Breast epithelium (tissue), 4 donors: ENCODE measurements around the gene PHF24. TPM values are rescaled to one million over a fixed set of nuclear protein-coding genes. Genes with fewer than 3 reads are reported as not detected.
"Not testable (repeated sequence)": the region's sequence is repeated elsewhere in the genome, so short reads cannot be mapped to it uniquely, and the experiment has no call there.

ENCODE experiments used
- DNase-seq, 2 donors: peaks; one replicate each; pipeline ENCODE4 v3.0.0-alpha.2; 2019; ENCODE audit warnings: low spot score in 2 of 2
- H3K27ac ChIP-seq, 2 donors: fragments of 200-600 bp; sonication (generic) in 1 of 2; one replicate each; pipeline ENCODE4 v1.5.1; 2016 to 2019; ENCODE audit warnings: mild to moderate bottlenecking in 1 of 2
- H3K27me3 ChIP-seq, 2 donors: fragments of 200-600 bp; sonication (generic) in 1 of 2; one replicate each; pipeline versions ENCODE4 v1.5.1 to v1.6.0; 2017 to 2019; ENCODE audit warnings: control low read depth in 1 of 2, mild to moderate bottlenecking in 1 of 2
- H3K36me3 ChIP-seq: fragments of 200-600 bp; one replicate; pipeline ENCODE4 v1.5.1; 2019
- H3K4me1 ChIP-seq, 2 donors: fragments of 200-600 bp; sonication (generic); one replicate each; pipeline ENCODE4 v1.5.1; 2016 to 2019; ENCODE audit warnings: control low read depth in 1 of 2
- H3K4me3 ChIP-seq, 3 donors: fragments of 200-600 bp; sonication (generic); 1 replicate in 2 of 3; 2 replicates in 1 of 3; pipeline ENCODE4 v1.5.1; 2016 to 2019; ENCODE audit warnings: mild to moderate bottlenecking in 3 of 3, moderate library complexity in 2 of 3
- H3K9me3 ChIP-seq, 2 donors: fragments of 200-600 bp; sonication (generic) in 1 of 2; one replicate each; pipeline ENCODE4 v1.5.1; 2016 to 2019; ENCODE audit warnings: control low read depth in 1 of 2
- POLR2A ChIP-seq: fragments of 450-650 bp; IDR thresholded peaks from one replicate; pipeline ENCODE4 v1.6.1; 2016; ENCODE audit warnings: antibody characterized with exemption, mild to moderate bottlenecking, moderate library complexity
- POLR2AphosphoS5 ChIP-seq, 3 donors: sonication (generic); formaldehyde crosslinking; IDR thresholded peaks; one replicate each; pipeline ENCODE4 v1.6.1; 2017; ENCODE audit warnings: antibody characterized with exemption in 3 of 3
- intact Hi-C: fragments of 100-400 bp; cut with DNase I; formaldehyde crosslinking; loops from one replicate; pipeline ENCODE4 v1.15.1; 2023; ENCODE audit warnings: low total_unique reads
- total RNA-seq, 3 donors: library from RNA; depleted of rRNA; stranded (reverse); fragments of >200 nt; gene quantifications; one replicate each; pipeline ENCODE4 v1.1.0, GENCODE V29; 2016
- TF ChIP-seq, protein P1 (sequence below), 3 donors: fragments of 450-650 bp; IDR thresholded peaks; one replicate each; pipeline ENCODE4 v1.5.1; 2016 to 2017; ENCODE audit warnings: antibody characterized with exemption in 3 of 3, mild to moderate bottlenecking in 3 of 3, moderate library complexity in 3 of 3

PHF24 gene
- total RNA-seq, result 1 to 10 TPM in 1 of 3 donors, under 1 TPM in 2; 0.15 to 1.1 (median 0.33) TPM

DNA sequence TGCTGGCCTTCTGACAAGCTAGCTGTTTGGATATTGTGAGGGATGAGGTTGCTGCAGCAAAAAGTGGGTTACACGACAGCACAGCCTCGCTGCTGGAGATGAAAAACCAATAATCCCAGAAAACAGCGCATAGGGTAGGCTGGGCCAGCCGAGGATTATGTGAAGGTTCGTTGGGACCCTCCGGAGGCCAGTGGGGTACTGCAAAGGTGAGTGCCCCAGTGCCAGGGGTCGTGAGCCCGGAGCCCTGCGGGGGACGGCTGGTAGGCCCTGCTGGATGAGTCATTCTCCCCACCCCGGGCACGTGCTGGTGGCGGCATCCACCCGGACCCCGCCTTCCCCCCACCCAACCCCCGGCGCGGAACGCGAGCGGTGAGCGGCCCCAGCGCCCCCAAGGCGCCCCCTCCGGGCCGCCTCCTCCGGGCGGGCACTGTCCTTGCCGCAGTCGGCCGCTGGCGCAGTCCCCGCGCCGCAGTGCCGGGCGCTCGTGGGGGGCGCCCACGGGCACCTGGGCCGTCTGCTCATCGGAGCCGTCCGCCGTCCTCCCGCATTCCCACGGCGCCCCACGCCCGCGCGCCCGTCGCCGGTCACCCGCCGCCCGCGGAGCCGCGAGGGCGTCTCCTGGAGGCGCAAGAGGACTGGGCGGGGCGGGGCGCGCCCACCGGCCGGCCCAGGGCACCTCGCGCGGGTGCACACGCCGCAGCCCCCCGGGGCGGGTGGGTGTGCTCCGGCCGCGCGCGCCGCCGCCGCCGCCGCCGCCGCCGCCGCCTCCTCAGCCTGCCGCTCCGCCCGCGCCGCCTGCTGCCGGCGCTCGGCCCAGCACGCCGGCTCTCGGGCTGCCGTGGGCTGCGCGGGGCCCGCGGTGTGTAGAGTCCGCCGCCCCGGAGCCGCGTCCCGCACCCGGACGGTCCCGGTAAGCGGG lies at the start of gene PHF24:
Gene PHF24, plus strand, starts transcription at position 794 of the 919 bp plus-strand sequence. CDS start 13,014 bp downstream, outside the sequence.
- TF ChIP-seq POLR2A (no peak), POLR2AphosphoS5 (IDR thresholded peaks at IDR 0.05) (no peak)
- TF ChIP-seq, protein P1, sequence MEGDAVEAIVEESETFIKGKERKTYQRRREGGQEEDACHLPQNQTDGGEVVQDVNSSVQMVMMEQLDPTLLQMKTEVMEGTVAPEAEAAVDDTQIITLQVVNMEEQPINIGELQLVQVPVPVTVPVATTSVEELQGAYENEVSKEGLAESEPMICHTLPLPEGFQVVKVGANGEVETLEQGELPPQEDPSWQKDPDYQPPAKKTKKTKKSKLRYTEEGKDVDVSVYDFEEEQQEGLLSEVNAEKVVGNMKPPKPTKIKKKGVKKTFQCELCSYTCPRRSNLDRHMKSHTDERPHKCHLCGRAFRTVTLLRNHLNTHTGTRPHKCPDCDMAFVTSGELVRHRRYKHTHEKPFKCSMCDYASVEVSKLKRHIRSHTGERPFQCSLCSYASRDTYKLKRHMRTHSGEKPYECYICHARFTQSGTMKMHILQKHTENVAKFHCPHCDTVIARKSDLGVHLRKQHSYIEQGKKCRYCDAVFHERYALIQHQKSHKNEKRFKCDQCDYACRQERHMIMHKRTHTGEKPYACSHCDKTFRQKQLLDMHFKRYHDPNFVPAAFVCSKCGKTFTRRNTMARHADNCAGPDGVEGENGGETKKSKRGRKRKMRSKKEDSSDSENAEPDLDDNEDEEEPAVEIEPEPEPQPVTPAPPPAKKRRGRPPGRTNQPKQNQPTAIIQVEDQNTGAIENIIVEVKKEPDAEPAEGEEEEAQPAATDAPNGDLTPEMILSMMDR (IDR thresholded peaks at IDR 0.05), result no peak

DNA sequence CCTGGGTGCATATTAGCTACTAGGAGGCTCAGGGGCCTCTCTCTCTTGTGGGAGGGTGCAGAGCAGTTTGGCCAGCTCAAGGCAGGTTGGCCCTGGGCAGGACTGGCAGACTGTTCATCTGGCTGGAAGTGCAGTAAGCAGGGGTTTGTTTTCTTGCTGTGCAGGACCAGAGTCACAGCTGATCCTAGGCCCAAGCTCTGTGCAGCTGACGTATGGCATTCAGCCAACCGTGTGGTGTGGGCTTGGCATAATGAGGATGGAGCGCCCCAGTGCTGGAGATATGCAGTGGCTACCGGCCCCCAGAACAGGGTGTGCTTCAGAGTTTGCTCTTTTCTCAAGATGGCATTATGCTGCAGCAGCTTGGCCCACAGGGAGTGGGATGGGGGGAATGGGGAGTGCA lies 31.0 kb upstream of the PHF24 start:
- no peak overlapping the region for H3K4me3 ChIP-seq
- no peak overlapping the region for H3K27ac ChIP-seq
- H3K36me3 ChIP-seq, result no peaks in the 10 kb centered on the region
- TF ChIP-seq, protein P1 (IDR thresholded peaks at IDR 0.05), result no peak
- no peak for TF ChIP-seq POLR2AphosphoS5 (IDR thresholded peaks at IDR 0.05)
- H3K9me3 ChIP-seq, result peaks cover 0 to 18% of the 10 kb centered on the region in 2 donors
- peaks cover 0 to 4% of the 10 kb centered on the region in 2 donors for H3K27me3 ChIP-seq
- intact Hi-C loops, result no loop called here
- H3K4me1 ChIP-seq, result no peaks in the 10 kb centered on the region
- DNase-seq, result no peak

More for the DNA sequence above, at the start of gene PHF24:
- intact Hi-C loops, result no loop called here
- no peaks in the 10 kb centered on the region for H3K4me1 ChIP-seq
- DNase-seq, result no peak
- H3K27me3 ChIP-seq, result peaks cover 0 to 6% of the 10 kb centered on the region in 2 donors
- H3K9me3 ChIP-seq, result no peaks in the 10 kb centered on the region
- no peak within 1 kb of the TSS for H3K27ac ChIP-seq
- peak within 1 kb of the TSS; percentile 35 to 77 (median 54) for H3K4me3 ChIP-seq
- no peaks in the 10 kb centered on the region for H3K36me3 ChIP-seq

DNA sequence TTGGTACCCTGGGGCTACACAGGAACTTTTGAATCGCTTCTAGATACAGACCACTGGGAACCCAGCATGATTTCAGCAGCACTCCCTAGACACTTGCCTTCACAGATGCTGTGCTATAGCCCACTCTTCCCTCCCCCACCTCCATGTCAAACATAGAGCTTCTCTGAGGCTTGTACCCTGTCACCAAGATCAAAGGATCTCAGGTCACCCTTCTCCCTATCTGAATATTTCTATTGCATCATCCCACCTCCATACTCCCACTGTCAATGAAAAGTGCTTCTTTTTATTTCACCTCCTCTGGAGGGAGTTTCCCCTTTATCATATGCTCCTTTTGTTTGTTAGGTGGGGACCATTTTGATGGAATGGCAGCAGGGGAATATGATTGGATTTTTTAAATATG lies 29.2 kb upstream of the PHF24 start:
- H3K27me3 ChIP-seq, result peaks cover 0 to 4% of the 10 kb centered on the region in 2 donors
- intact Hi-C loops, result no loop called here
- TF ChIP-seq POLR2A, result no peak
- TF ChIP-seq POLR2AphosphoS5 (IDR thresholded peaks at IDR 0.05), result no peak
- TF ChIP-seq, protein P1 (IDR thresholded peaks at IDR 0.05), result no peak
- no peak for DNase-seq
- no peaks in the 10 kb centered on the region for H3K4me1 ChIP-seq
- H3K4me3 ChIP-seq, result no peak overlapping the region
- peaks cover 0 to 18% of the 10 kb centered on the region in 2 donors for H3K9me3 ChIP-seq
- no peaks in the 10 kb centered on the region for H3K36me3 ChIP-seq
- H3K27ac ChIP-seq, result no peak overlapping the region

DNA sequence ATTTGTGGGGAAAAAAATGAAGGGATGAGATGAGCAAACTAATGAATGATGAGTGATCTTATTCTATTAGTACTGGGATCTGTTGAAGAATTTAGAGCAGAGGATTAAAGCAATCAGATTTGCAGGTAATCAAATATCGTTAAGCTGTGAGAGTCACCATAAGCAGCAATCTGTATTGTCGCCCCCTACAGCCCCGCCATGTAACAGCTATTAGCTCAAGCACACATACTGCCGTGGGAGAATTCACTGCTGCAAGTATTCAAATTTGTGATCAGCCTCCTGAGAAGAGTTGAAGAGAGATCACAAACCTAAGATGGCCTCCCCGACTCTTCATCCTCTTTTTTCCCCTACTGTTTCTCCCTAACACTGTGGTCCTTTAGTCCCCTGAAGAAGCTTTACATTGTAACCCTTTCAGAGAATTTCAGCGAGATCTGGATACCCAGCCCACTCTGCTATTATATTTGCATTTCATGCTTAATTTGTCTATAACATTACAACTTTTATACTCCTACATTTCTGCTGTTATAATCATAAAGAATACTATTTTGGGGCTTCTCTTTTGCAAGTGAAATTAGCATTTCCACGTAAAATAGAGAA lies 28.5 kb upstream of the PHF24 start:
- TF ChIP-seq POLR2A (no peak), POLR2AphosphoS5 (IDR thresholded peaks at IDR 0.05) (no peak)
- TF ChIP-seq, protein P1 (IDR thresholded peaks at IDR 0.05), result peak in 1 of 3 donors; percentile 18
- H3K9me3 ChIP-seq, result peaks cover 0 to 14% of the 10 kb centered on the region in 2 donors
- no peaks in the 10 kb centered on the region for H3K4me1 ChIP-seq
- H3K36me3 ChIP-seq, result no peaks in the 10 kb centered on the region
- no peak overlapping the region for H3K27ac ChIP-seq
- peaks cover 0 to 4% of the 10 kb centered on the region in 2 donors for H3K27me3 ChIP-seq
- intact Hi-C loops, result no loop called here
- no peak overlapping the region for H3K4me3 ChIP-seq
- no peak for DNase-seq

DNA sequence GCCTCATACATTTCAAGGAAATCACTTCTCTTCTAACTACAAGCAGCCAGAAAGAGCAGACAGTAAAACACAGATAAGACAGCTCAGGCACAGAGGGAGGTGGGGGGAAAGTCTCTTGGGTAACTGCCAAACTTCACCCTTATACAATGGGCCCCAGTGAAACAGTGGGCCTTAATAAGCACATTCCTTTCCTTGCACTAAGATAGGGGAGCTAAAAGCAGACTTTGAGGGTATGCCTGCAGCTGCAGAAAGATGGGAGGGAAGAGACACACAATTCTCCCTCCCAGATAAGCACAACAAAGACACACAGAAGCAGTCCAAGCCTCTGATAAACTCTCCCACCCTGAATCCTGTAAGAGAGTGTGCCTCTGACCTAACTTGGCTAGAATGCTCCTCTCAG lies 18.1 kb upstream of the PHF24 start:
- H3K4me1 ChIP-seq, H3K27me3 ChIP-seq, intact Hi-C loops: not testable (repeated sequence)

More for the DNA sequence above, 18.1 kb upstream of the PHF24 start:
- not testable (repeated sequence) for H3K27ac ChIP-seq, DNase-seq, H3K36me3 ChIP-seq, H3K9me3 ChIP-seq, H3K4me3 ChIP-seq
